Right atrium auricular region (tissue), 2 donors: Measurements from ENCODE around the gene CEACAM8. TPM values are rescaled to one million over a fixed set of nuclear protein-coding genes. Genes with fewer than 3 reads are reported as not detected.

ENCODE experiments used
- DNase-seq: peaks from one replicate; pipeline ENCODE4 v3.0.0-alpha.2; 2019; ENCODE audit warnings: low spot score
- H3K27ac ChIP-seq, 2 donors: fragments of 200-600 bp; sonication (generic); 1 replicate in 1 of 2; 2 replicates in 1 of 2; pipeline ENCODE4 v1.5.1; 2016 to 2019
- H3K27me3 ChIP-seq, 2 donors: fragments of 200-600 bp; sonication (generic); one replicate each; pipeline versions ENCODE4 v1.5.1 to v1.6.0; 2017 to 2019
- H3K36me3 ChIP-seq: fragments of 200-600 bp; sonication (generic); one replicate; pipeline ENCODE4 v1.5.1; 2016
- H3K4me1 ChIP-seq, 2 donors: fragments of 200-600 bp; sonication (generic); one replicate each; pipeline versions ENCODE4 v1.5.1 to v1.6.0; 2017 to 2019
- H3K4me3 ChIP-seq, 2 donors: fragments of 200-600 bp; sonication (generic); 1 replicate in 1 of 2; 2 replicates in 1 of 2; pipeline ENCODE4 v1.5.1; 2017 to 2019; ENCODE audit warnings: mild to moderate bottlenecking in 1 of 2, moderate library complexity in 1 of 2
- H3K9me3 ChIP-seq, 2 donors: fragments of 200-600 bp; sonication (generic); one replicate each; pipeline ENCODE4 v1.5.1; 2019
- CTCF ChIP-seq, 2 donors: fragments of 200-600 bp; sonication (generic); IDR thresholded peaks; one replicate each; pipeline ENCODE4 v1.5.1; 2019; ENCODE audit warnings: antibody characterized with exemption in 2 of 2
- total RNA-seq, 2 donors: library from RNA; depleted of rRNA; stranded (reverse); fragments of >200 nt; gene quantifications; one replicate each; pipeline ENCODE4 v1.1.0, GENCODE V29; 2016

The CEACAM8 gene
- total RNA-seq, 2 donors from 2014 or later = not detected

- Histone ChIP-seq H3K36me3 (no peaks in the 10 kb centered on the region), H3K4me3 (no peak overlapping the region), H3K9me3 (no peaks in the 10 kb centered on the region), H3K27ac (no peak overlapping the region), H3K4me1 (peaks cover 0 to 7% of the 10 kb centered on the region in 2 donors), H3K27me3 (no peaks in the 10 kb centered on the region)
- no peak for TF ChIP-seq CTCF (IDR thresholded peaks at IDR 0.05)
- no peak for DNase-seq
Measured at GRCh38 chr19:42532891-42533290, 61.8 kb downstream of the CEACAM8 start.

- DNase-seq = no peak
- H3K4me1 ChIP-seq = peaks cover 0 to 7% of the 10 kb centered on the region in 2 donors
- H3K27ac ChIP-seq = no peak overlapping the region
- no peaks in the 10 kb centered on the region for H3K36me3 ChIP-seq
- no peaks in the 10 kb centered on the region for H3K9me3 ChIP-seq
- H3K4me3 ChIP-seq = no peak overlapping the region
- H3K27me3 ChIP-seq = no peaks in the 10 kb centered on the region
- no peak for TF ChIP-seq CTCF (IDR thresholded peaks at IDR 0.05)
Measured at GRCh38 chr19:42531313-42531712, 63.4 kb downstream of the CEACAM8 start.

Other genes starting within 250 kb of the CEACAM8 start
- 1 to 10 TPM in 1 of 2 donors, not detected in 1; 1.1 TPM for gene CNFN, start 204.6 kb downstream of the CEACAM8 start, total RNA-seq
- gene LIPE, start 167.5 kb downstream of the CEACAM8 start, total RNA-seq = 10 to 100 TPM; 11.6 to 36.5 TPM
- not detected for gene CXCL17, start 152.0 kb downstream of the CEACAM8 start, total RNA-seq
- under 1 TPM; 0.78 to 0.94 TPM for gene CEACAM1, start 66.4 kb downstream of the CEACAM8 start, total RNA-seq
- gene PSG3, start 145.6 kb upstream of the CEACAM8 start, total RNA-seq = not detected
- gene PSG8, start 170.8 kb upstream of the CEACAM8 start, total RNA-seq = not detected